Transverse colon (tissue), 4 donors: Measurements from ENCODE around the gene FBL. TPM values are rescaled to one million over a fixed set of nuclear protein-coding genes. Genes with fewer than 3 reads are reported as not detected.
A peak's percentile ranks its signal among the peaks of the same experiment; 100 is the strongest.

Experiments
- DNase-seq: peaks from one replicate; pipeline ENCODE4 v3.0.0-alpha.2; 2019
- H3K27ac ChIP-seq, 4 donors: fragments of 200-600 bp; sonication (generic); 2 replicates each; pipeline ENCODE4 v1.5.1; 2016 to 2018; ENCODE audit warnings: inconsistent platforms in 4 of 4
- H3K27me3 ChIP-seq: fragments of 200-600 bp; sonication (generic); 2 replicates; pipeline ENCODE4 v1.5.1; 2017; ENCODE audit warnings: inconsistent platforms
- H3K36me3 ChIP-seq, 4 donors: fragments of 200-600 bp; sonication (generic); 2 replicates each; pipeline ENCODE4 v1.5.1; 2017 to 2019; ENCODE audit warnings: inconsistent platforms in 4 of 4
- H3K4me1 ChIP-seq, 4 donors: fragments of 200-600 bp; sonication (generic); 2 replicates each; pipeline ENCODE4 v1.5.1; 2017 to 2020; ENCODE audit warnings: inconsistent platforms in 4 of 4
- H3K4me3 ChIP-seq, 4 donors: fragments of 200-600 bp; sonication (generic); 1 replicate in 1 of 4; 2 replicates in 3 of 4; pipeline versions ENCODE4 v1.5.1 to v1.6.1; 2017 to 2019; ENCODE audit warnings: inconsistent platforms in 4 of 4
- H3K9me3 ChIP-seq, 2 donors: fragments of 200-600 bp; sonication (generic); 2 replicates each; pipeline ENCODE4 v1.5.1; 2017 to 2019; ENCODE audit warnings: inconsistent platforms in 2 of 2
- CTCF ChIP-seq, 5 experiments: fragments of 200-600 bp in 3 of 5; fragments of 450-650 bp in 2 of 5; sonication (generic) in 3 of 5; IDR thresholded peaks; 1 replicate in 2 of 5; 2 replicates in 3 of 5; pipeline ENCODE4 v1.5.1; 2016 to 2017; ENCODE audit warnings: antibody characterized with exemption in 5 of 5, inconsistent platforms in 3 of 5, mild to moderate bottlenecking in 2 of 5, moderate library complexity in 1 of 5
- EP300 ChIP-seq: sonication (generic); formaldehyde crosslinking; IDR thresholded peaks from one replicate; pipeline ENCODE4 v1.6.1; 2017; ENCODE audit warnings: antibody characterized with exemption, low read depth
- POLR2A ChIP-seq: fragments of 450-650 bp; IDR thresholded peaks from one replicate; pipeline ENCODE4 v1.6.1; 2016; ENCODE audit warnings: antibody characterized with exemption, mild to moderate bottlenecking, moderate library complexity
- POLR2AphosphoS5 ChIP-seq, 3 donors: sonication (generic); formaldehyde crosslinking; IDR thresholded peaks; one replicate each; pipeline ENCODE4 v1.6.1; 2016; ENCODE audit warnings: antibody characterized with exemption in 3 of 3
- WGBS, 2 donors: methylation state at CpG; one replicate each; pipeline ENCODE4 v1.1.5; 2018; ENCODE audit warnings: low coverage in 1 of 2; 5-methylcytosine and 5-hydroxymethylcytosine counted together
- in situ Hi-C, 4 donors: fragments of 200-750 bp; cut with MboI; loops; one replicate each; pipeline versions ENCODE4 v1.15.0 to v1.15.1; 2017; ENCODE audit warnings: low sequenced_read_pairs in 3 of 4, low pct_ligation_motif_present in 1 of 4, low pct_unique_long_range_greater_than_20kb in 1 of 4
- intact Hi-C: fragments of 100-400 bp; cut with DNase I; formaldehyde crosslinking; loops from one replicate; pipeline ENCODE4 v1.15.1; 2023; ENCODE audit warnings: low total_unique reads
- total RNA-seq, 4 donors: library from RNA; depleted of rRNA; stranded (reverse); fragments of >200 nt; gene quantifications; one replicate each; pipeline ENCODE4 v1.1.0, GENCODE V29; 2016

The FBL gene
- total RNA-seq, 4 donors from 2014 or later: 20.6 to 107 (median 62.6) TPM

- H3K36me3 ChIP-seq: peaks cover 0 to 9% (median 0%) of the 10 kb centered on the region in 4 donors
- H3K27me3 ChIP-seq: no peaks in the 10 kb centered on the region
- no peaks in the 10 kb centered on the region for H3K9me3 ChIP-seq
- TF ChIP-seq EP300: no peak
- TF ChIP-seq CTCF (IDR thresholded peaks at IDR 0.05): peak; percentile 45 to 61 (median 56)
- H3K27ac ChIP-seq: no peak overlapping the region
- 49 to 51% methylated on average over 4 of the region's 4 CpGs for WGBS, 2 donors
- H3K4me3 ChIP-seq: no peak overlapping the region
- peaks cover 15 to 48% (median 28%) of the 10 kb centered on the region in 4 donors for H3K4me1 ChIP-seq
- intact Hi-C loops (no loop called here), in situ Hi-C loops (loop anchor here in 2 of 4 donors (10.0 kb wide), 1 partner anchor 49 kb away; no protein-coding TSS in a partner anchor)
- DNase-seq: no peak
Observed at GRCh38 chr19:39843919-39844793, 2.0 kb downstream of the FBL start.

- Histone ChIP-seq H3K4me3 (no peak overlapping the region), H3K36me3 (peaks cover 0 to 15% (median under 1%) of the 10 kb centered on the region in 4 donors), H3K27me3 (no peaks in the 10 kb centered on the region), H3K4me1 (peaks cover 15 to 48% (median 28%) of the 10 kb centered on the region in 4 donors), H3K27ac (no peak overlapping the region), H3K9me3 (no peaks in the 10 kb centered on the region)
- intact Hi-C loops: no loop called here
- 70 to 85% methylated on average over 3 to 7 of the region's 7 CpGs for WGBS, 2 donors
- in situ Hi-C loops: loop anchor here in 2 of 4 donors (10.0 kb wide), 1 partner anchor 48 kb away; no protein-coding TSS in a partner anchor
- TF ChIP-seq CTCF (IDR thresholded peaks at IDR 0.05) (no peak), POLR2A (no peak), EP300 (no peak), POLR2AphosphoS5 (IDR thresholded peaks at IDR 0.05) (no peak)
- DNase-seq: no peak
Observed at GRCh38 chr19:39842693-39843435, 3.3 kb downstream of the FBL start.

- no peak overlapping the region for H3K27ac ChIP-seq
- intact Hi-C loops: no loop called here
- TF ChIP-seq POLR2A: no peak
- TF ChIP-seq EP300: no peak
- no peak for TF ChIP-seq CTCF (IDR thresholded peaks at IDR 0.05)
- TF ChIP-seq POLR2AphosphoS5 (IDR thresholded peaks at IDR 0.05): no peak
- in situ Hi-C loops: loop anchor here in 2 of 4 donors (10.0 kb wide), 1 partner anchor 46 kb away; no protein-coding TSS in a partner anchor
- no peak for DNase-seq
- H3K9me3 ChIP-seq: no peaks in the 10 kb centered on the region
- no peaks in the 10 kb centered on the region for H3K27me3 ChIP-seq
- peaks cover 0 to 30% (median 8%) of the 10 kb centered on the region in 4 donors for H3K36me3 ChIP-seq
- H3K4me1 ChIP-seq: peaks cover 10 to 34% (median 20%) of the 10 kb centered on the region in 4 donors
- 90 to 93% methylated on average over 3 to 4 of the region's 4 CpGs for WGBS, 2 donors
- H3K4me3 ChIP-seq: no peak overlapping the region
Observed at GRCh38 chr19:39841041-39841440, 5.1 kb downstream of the FBL start.

GRCh38 chr19:39840492-39840891 is 5.7 kb downstream of the FBL start:
- no peak for TF ChIP-seq EP300
- no peak for TF ChIP-seq CTCF (IDR thresholded peaks at IDR 0.05)
- no peak for TF ChIP-seq POLR2A
- TF ChIP-seq POLR2AphosphoS5 (IDR thresholded peaks at IDR 0.05): no peak
- no peaks in the 10 kb centered on the region for H3K27me3 ChIP-seq
- no peak overlapping the region for H3K27ac ChIP-seq
- H3K36me3 ChIP-seq: peaks cover 0 to 32% (median 11%) of the 10 kb centered on the region in 4 donors
- no peaks in the 10 kb centered on the region for H3K9me3 ChIP-seq
- WGBS, 2 donors: 93% methylated on average over 17 of the region's 17 CpGs; no CpG with 5 or more reads in 1 of the 2 donors
- in situ Hi-C loops: loop anchor here in 2 of 4 donors (10.0 kb wide), 1 partner anchor 46 kb away; no protein-coding TSS in a partner anchor
- DNase-seq: no peak
- intact Hi-C loops: no loop called here
- H3K4me3 ChIP-seq: no peak overlapping the region
- H3K4me1 ChIP-seq: peaks cover 10 to 33% (median 17%) of the 10 kb centered on the region in 4 donors
